ENCODE measurements around the gene RBKS. TPM values are rescaled to one million over a fixed set of nuclear protein-coding genes. Genes with fewer than 3 reads are reported as not detected.

RBKS gene
- total RNA-seq, 4 donors from 2014 or later = 26.1 to 35.4 (median 33.1) TPM; not detected in 1

GRCh38 chr2:27860111-27860510 is 30.1 kb downstream of the RBKS start:
- no peak overlapping the region for H3K4me3 ChIP-seq
- H3K4me1 ChIP-seq = no peaks in the 10 kb centered on the region
- DNase-seq = no peak
- no peaks in the 10 kb centered on the region for H3K9me3 ChIP-seq
- H3K27me3 ChIP-seq = no peaks in the 10 kb centered on the region
- H3K36me3 ChIP-seq = no peaks in the 10 kb centered on the region
- no peak for TF ChIP-seq POLR2A (IDR thresholded peaks at IDR 0.05)
- TF ChIP-seq CTCF (IDR thresholded peaks at IDR 0.05) = no peak
- H3K27ac ChIP-seq = no peak overlapping the region

GRCh38 chr2:27857417-27858172 is 32.6 kb downstream of the RBKS start:
- Histone ChIP-seq H3K9me3 (no peaks in the 10 kb centered on the region), H3K27me3 (no peaks in the 10 kb centered on the region), H3K27ac (no peak overlapping the region), H3K36me3 (no peaks in the 10 kb centered on the region), H3K4me1 (no peaks in the 10 kb centered on the region), H3K4me3 (no peak overlapping the region)
- TF ChIP-seq CTCF (IDR thresholded peaks at IDR 0.05) = no peak
- no peak for TF ChIP-seq POLR2A (IDR thresholded peaks at IDR 0.05)
- DNase-seq = no peak

- no peak overlapping the region for H3K4me3 ChIP-seq
- no peaks in the 10 kb centered on the region for H3K4me1 ChIP-seq
- H3K27ac ChIP-seq = no peak overlapping the region
- TF ChIP-seq POLR2A (IDR thresholded peaks at IDR 0.05) (no peak), CTCF (IDR thresholded peaks at IDR 0.05) (no peak)
- no peak for DNase-seq
- H3K9me3 ChIP-seq = no peaks in the 10 kb centered on the region
- no peaks in the 10 kb centered on the region for H3K36me3 ChIP-seq
- no peaks in the 10 kb centered on the region for H3K27me3 ChIP-seq
Observed at GRCh38 chr2:27856956-27857355, 33.2 kb downstream of the RBKS start.

GRCh38 chr2:27856386-27856785 is 33.8 kb downstream of the RBKS start:
- no peaks in the 10 kb centered on the region for H3K27me3 ChIP-seq
- no peak overlapping the region for H3K4me3 ChIP-seq
- DNase-seq = no peak
- TF ChIP-seq CTCF (IDR thresholded peaks at IDR 0.05) (no peak), POLR2A (IDR thresholded peaks at IDR 0.05) (no peak)
- H3K9me3 ChIP-seq = no peaks in the 10 kb centered on the region
- H3K36me3 ChIP-seq = no peaks in the 10 kb centered on the region
- no peaks in the 10 kb centered on the region for H3K4me1 ChIP-seq
- H3K27ac ChIP-seq = no peak overlapping the region

- Histone ChIP-seq H3K4me1 (no peaks in the 10 kb centered on the region), H3K27me3 (no peaks in the 10 kb centered on the region), H3K9me3 (no peaks in the 10 kb centered on the region), H3K4me3 (no peak overlapping the region), H3K27ac (no peak overlapping the region), H3K36me3 (no peaks in the 10 kb centered on the region)
- no peak for TF ChIP-seq CTCF (IDR thresholded peaks at IDR 0.05)
- TF ChIP-seq POLR2A (IDR thresholded peaks at IDR 0.05) = no peak
- DNase-seq = no peak
Observed at GRCh38 chr2:27855476-27855875, 34.7 kb downstream of the RBKS start.

All from Peyer's patch (tissue), 4 donors.